ENCODE measurements around the gene ATP1B4.

DNA sequence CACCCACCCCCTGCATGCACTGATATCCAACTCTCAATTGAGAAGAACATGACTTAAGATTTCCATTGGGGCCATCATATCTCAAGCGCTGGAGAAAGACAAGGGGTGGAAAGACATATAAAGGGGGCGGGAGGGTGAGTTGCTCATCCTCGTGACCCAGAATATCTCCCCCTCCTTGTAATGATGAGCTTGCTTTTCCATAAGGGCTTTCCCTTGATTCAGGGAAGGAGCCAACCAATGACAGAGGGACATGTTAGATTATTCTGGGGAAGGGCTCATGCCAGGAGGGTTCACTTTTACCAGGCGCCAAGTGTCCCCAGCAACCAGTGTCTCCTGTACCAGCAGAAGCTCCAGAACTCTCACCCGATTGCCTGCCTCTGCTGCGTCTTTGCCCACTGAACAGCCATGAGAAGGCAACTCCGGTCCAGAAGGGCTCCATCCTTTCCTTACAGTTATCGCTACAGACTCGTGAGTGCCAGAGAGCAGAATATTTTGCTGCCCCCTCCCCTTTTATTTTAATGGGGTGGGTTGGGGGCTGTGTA, at the start of gene ATP1B4:
- TF ChIP-seq, protein P1, sequence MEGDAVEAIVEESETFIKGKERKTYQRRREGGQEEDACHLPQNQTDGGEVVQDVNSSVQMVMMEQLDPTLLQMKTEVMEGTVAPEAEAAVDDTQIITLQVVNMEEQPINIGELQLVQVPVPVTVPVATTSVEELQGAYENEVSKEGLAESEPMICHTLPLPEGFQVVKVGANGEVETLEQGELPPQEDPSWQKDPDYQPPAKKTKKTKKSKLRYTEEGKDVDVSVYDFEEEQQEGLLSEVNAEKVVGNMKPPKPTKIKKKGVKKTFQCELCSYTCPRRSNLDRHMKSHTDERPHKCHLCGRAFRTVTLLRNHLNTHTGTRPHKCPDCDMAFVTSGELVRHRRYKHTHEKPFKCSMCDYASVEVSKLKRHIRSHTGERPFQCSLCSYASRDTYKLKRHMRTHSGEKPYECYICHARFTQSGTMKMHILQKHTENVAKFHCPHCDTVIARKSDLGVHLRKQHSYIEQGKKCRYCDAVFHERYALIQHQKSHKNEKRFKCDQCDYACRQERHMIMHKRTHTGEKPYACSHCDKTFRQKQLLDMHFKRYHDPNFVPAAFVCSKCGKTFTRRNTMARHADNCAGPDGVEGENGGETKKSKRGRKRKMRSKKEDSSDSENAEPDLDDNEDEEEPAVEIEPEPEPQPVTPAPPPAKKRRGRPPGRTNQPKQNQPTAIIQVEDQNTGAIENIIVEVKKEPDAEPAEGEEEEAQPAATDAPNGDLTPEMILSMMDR (IDR thresholded peaks at IDR 0.05; ENCODE audit: insufficient read depth, low read length, poor library complexity, severe bottlenecking) = no peak
- no peak for TF ChIP-seq EZH2phosphoT487 (conservative IDR thresholded peaks at IDR 0.05; ENCODE audit: low read length)

All from SU-DHL-6 (cell line).